NCI-H1048 (cell line): ENCODE results near the gene MAN2B2.

ENCODE experiments used
- DNase-seq: peaks from one replicate; lab custom pipeline; 2025; lab: John Stamatoyannopoulos, UW

MAN2B2 gene

DNA sequence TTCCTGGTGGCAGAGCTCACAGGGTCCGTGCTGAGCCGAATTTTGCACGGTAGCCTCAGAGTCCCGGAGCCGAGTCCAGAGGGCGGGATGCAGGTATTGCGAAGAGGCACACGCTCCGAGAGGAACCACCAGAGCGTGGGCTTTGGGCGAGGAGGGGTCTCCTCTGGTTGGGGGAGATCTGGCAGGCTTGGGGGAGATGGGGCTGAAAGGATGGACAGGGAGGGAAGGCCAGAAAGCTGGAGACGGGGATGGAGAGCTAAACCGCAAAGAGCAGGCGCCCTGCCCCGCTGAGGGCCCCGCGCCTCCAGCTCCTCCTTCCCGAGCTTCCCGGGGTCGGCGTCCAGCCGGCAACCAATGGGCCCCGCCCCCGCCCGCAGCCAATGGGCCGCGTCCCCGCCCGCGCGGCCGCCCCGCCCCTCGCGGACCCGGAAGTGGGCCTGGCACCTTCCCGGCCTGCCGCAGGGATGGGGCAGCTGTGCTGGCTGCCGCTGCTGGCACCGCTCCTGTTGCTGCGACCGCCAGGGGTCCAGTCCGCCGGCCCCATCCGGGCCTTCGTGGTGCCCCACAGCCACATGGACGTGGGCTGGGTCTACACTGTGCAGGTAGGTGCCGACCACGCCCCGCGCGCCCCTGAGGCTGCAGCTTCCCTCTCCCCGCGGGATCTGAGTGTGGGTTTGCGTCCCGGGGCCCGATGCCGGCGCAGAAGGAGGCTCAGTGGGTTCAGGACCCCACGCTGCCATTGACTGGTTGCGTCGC lies at the start of gene MAN2B2:
Gene MAN2B2, plus strand, starts transcription at position 443 of the 756 bp plus-strand sequence. Its CDS starts 22 bp downstream, at position 465.
- DNase-seq, result peak; percentile 63

DNA sequence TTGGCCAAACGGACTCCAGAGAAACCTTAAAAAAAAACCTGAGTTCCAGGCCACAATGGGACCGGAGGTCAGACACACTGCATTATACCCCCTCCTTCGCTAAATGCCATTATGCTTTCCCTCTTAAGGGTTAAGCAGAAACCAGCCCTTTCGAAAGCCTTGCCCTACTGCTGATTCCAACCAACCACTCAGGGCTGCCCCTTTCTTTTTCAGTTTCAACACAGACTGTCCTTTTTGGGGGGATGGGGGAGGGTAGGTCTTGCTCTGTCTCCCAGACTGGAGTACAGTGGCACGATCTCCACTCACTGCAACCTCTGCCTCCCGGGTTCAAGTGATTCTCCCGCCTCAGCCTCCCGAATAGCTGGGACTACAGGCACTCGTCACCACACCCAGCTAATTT lies 49.5 kb upstream of the MAN2B2 start:
- no peak for DNase-seq

DNA sequence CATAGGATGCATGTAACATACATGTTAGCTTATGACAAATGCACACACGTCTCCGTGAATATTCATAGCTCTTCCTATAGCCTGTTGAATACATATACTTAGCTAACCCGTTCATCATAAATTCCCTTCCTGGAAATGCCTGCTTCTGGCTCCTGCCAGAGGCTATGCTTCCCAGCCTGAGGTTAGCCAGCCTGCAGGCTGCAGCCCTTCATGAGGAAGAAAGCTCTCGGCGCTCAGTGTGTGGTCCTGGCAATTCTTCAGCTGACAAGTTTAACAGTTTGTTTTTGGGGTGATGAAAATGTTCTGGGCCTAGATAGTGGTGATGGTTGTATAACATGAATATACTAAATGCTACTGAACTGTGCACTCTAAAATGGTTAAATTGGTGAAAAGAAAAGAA lies 48.8 kb upstream of the MAN2B2 start:
- no peak for DNase-seq

DNA sequence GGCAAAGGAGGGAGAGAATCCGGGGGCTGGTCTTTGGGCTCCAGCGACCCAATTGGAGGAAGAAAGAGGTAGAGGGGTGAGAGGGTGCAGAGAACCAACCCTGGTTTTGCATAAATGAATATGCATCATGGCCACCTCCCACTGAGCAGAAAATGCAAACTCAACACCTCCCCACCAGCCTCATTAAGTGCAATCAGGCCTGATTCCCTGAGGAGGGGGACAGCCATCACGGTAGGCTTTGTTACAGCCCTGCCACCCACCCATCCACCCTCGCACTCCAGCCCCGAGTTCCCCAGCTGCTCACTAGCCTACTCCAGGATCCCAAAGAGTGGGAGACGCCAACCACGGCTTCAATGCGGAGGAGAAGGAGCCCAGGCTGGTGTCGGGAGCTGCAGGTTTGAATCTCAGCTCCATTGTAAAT lies 48.3 kb upstream of the MAN2B2 start:
- DNase-seq, result no peak

DNA sequence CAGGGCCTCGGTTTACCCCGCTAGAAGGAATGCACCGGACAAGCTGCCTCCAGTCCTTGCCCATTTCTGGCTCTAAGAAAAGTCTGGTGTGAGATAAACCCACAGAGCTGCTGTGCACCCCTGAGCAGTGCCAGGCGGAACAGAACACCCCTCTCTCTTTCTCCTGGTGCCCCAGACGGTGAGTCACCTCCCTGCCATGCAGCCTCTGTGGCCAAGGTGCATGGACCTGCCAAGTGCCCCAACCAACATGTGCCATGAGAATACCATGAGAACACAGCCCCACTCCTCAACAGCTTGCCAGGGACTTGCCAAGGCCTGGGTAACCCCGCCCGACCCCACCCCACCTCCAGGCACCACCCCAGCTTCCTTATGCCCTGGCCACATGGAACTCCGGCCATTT lies 47.7 kb upstream of the MAN2B2 start:
- DNase-seq, result no peak

DNA sequence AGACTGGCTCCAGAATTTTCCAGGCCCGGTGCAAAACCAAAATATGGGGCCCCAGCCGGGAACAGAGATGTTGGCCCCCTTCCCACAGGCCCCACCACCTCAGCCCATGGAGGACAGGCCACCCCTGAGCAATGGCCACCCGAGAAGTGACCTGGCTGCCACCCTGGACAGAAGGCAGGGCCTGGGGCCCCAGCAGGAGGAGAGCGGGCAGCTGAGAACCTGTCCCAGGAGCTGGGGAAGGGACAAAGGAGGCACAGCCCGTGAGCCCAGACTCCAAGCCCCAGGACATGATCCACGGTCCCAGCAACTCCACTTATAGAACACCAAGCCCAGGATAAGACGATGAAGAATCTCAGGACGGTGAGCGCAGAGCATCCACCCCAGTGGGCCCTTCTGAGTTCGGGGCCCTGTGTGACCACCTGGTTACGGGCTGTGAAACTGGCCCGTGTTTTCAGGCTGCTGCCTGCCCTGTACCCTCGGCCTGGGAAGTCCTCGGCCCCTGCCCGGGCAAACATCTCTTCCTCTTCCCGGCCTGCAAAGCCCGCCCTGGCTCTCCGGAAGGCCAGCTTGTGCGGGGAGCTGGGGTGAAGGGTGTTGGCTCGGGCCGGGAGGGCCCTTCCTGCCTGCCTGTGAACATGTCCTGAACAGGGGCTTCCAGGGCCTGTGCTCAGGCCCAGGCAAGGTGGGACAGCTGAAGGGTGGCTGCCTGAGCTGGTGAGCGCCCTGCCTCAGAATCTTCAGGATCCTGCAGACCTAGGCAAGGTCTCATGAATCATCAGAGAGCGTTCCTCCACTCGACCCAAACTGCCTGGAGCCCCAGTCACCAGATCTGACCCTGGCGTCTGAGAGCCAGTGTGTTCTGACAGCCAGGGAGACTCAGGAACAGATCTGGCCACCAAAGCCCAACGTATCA lies 47.0 kb upstream of the MAN2B2 start:
- DNase-seq, result no peak

DNA sequence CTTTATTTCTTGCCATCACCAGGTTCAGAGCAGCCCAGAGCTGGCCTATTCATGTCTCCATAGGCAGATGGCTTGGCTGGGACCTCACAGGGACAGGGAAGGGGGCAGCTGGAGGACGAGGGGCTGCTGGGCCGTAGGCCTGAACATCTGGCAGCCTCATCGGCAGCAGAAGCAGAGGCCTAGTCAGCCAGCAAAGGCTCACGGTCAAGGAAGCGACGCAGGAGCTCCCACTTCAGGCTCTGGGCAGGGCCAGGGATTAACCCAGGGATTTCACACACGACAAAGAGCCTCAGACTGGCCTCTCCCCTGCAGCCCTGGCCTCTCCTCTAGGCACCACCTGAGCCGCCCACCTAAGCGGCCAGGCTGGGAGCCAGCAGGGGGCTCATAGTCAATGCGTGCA lies 46.0 kb upstream of the MAN2B2 start:
- no peak for DNase-seq

DNA sequence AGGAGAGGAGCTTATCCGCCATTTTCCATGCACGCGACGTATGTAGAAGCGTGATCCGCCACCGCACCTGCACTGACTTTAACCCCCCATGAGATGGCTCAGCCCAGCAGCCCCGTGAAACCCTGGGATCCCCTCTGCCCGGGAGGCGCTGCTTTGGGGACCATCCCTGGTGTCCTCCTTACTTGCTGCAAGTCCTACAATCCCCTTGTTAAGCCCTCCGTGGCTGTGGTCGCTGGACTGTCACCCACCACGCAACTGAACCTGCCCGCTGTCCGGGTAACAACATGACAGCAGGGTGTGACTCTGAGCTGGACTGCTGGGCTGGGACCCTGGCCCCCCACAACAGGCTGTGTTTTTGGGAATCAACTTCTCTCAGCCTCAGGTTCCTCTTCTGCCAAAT lies 44.7 kb upstream of the MAN2B2 start:
- DNase-seq, result no peak

DNA sequence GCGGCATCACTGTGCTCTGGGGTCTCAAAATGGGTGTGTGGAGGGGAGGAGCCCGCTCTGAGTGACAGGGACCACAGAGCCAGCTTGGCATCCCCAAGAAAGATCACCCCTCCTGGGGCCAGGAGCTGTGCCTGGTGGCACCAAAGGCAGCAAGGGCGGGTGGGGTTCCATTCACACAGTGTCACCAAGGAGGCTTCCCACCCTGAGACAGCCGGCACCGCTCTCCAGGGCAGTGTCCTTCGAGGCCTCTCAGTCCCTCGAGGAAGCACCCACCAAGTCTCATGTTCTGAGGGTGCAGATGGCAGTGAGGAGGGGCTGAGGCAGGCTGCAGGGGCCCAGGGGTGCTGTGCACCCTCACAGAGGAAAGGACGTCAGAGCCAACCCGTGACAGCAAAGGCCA lies 44.0 kb upstream of the MAN2B2 start:
- DNase-seq, result no peak

DNA sequence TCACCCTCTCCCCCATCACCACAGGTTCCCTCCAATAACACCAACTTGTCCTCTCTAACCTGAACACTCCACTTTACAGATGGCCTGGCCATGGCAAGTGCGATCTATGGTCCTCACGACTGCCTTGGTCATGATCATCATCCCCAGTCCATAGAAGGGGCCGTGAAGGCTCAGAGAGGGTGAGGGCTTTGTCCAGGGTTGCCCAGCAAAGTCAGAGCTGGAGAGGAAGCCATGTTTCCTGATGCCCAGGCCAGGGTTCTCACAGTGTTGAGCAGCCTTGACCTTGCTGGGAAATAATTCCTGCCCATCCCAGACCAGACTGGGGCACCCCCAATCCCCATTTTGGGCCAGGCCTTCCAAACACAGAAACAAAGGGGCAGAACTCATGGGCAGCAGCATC lies 42.9 kb upstream of the MAN2B2 start:
- DNase-seq, result no peak

DNA sequence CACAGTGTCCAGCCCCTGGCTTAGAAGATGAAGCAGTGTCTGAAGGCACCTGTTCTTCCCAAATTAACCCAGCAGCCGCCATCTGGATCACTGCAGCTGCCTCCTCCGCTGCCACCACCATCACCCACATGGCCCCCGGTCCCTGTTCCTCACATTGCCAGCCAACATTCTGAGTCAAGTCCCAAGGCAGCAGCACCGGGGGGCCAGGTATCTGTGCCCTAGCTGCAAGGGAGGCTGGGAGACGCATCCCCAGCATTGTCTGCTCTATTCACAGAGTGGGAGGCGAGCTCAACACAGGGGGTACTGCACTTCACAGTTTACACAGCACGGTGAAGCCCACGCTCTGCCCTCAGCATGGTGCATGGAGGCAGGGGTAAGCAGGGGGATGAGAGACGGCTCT lies 42.3 kb upstream of the MAN2B2 start:
- DNase-seq, result no peak

DNA sequence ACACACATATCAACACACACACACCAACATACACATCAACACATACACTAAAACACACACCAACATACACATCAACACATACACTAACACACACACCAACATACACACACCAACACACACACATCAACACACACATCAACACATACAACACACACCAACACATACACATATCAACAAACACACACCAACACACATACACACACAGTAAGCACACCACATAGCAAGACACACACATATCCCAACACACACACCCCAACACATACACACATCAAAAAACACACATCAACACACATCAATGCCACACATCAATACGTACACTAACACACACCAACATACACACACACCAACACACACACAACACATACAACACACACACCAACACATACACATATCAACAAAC lies 40.9 kb upstream of the MAN2B2 start:
- no peak for DNase-seq

DNA sequence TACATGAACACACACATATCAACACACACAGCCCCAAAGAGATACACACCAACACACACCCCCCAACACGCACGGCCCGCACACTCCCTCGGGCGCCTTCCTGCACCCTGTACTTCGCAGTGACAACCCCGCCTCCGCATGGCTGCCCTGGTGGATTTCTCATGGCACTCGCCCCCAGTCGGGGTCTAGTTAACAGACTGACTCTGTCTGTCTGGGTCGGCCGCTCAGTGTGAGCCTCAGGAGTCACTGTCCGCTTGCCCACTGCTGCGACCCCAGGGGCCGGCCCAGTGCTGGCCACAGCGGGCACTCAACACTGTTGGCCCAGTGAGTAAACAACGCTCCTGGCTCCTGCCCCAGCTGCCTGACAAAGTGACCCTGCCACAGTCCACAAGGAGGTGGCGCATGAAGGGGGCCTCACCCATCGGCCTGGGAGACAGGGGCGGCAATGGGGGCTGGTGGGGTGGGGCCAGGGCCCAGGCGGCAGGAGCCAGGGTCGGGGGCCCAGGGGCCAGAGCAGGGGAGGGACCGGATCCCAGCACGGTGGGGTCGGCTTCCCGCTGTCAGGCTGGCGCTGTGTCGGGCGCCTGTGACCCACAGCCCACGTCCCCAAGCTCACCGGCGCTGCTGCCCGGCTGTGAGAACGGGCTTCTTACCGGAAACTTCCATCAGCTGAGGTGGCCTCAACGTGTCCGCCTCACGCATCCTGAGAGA lies 40.2 kb upstream of the MAN2B2 start:
- no peak for DNase-seq

DNA sequence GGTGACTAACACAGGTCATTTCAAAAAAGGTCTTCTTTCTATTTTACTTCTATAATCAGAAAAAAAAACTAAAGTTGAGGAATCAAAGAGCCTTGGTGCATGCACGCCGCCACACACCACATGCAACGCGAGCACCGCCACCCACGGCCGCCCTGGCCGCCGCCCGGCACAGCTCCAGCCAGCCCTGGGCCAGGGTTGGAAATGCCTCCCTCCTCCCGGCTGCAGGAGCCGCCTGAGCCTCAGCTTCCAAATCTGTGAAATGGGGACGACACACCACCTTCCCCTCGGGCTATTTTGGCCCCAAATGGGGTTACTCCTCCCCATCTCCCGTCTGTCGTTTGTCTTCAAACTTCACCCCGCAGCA lies 39.7 kb upstream of the MAN2B2 start:
- DNase-seq, result no peak

DNA sequence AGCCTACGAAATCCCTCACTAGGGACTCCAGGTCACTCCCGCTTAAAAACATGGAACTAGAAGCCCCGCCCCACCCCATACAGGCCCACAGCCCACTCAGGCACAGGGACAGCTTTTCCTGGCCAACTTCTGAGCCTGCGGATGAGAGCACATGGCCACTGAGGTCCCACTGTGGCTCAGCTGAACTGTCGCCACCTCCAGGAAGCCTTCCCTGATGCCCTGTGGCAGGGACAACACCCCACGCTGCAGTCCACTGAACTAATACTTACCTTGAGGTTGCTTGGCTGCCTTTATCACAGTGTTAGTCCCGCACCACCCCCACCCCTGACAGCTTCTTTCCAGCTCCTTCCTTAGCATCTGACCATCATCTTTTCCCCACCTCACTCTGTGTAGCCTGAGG lies 39.3 kb upstream of the MAN2B2 start:
- DNase-seq, result no peak

DNA sequence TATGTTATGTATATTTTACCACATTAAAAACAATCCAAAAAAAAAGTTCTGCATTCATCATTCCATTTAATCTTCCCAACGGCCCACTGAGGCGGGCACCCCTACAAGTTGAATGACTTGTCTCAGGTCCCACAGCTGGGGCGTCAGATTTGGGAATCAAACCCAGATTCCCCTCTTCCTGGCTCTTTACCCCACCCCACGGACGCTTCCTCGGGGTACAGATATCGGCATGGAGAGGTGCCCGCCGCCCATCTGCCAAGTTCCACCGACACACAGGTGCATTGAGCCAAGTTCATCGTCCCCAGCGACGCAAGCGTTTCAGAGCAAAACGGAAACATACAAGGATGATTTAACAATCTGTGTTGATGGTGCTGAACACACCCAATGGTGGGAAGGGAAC lies 36.9 kb upstream of the MAN2B2 start:
- DNase-seq, result no peak

DNA sequence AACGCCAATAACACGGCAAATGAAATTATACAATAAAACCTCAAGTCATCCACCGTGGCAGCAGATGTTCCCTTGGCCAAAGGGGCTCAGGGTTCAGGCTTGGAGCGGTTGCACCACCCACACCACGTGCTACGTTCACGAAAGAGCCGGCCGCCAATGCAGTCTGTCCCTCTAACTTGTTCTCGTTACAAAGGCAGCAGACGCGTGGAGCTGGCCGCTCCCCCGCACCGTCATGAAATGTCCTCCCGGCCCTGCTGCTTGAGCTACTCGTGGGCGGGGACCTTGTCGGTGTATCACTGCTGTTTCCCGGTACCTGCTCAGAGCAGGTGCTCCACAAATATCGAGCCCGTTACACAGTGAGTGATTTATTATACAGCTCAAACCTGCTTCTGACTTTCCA lies 36.4 kb upstream of the MAN2B2 start:
- no peak for DNase-seq

DNA sequence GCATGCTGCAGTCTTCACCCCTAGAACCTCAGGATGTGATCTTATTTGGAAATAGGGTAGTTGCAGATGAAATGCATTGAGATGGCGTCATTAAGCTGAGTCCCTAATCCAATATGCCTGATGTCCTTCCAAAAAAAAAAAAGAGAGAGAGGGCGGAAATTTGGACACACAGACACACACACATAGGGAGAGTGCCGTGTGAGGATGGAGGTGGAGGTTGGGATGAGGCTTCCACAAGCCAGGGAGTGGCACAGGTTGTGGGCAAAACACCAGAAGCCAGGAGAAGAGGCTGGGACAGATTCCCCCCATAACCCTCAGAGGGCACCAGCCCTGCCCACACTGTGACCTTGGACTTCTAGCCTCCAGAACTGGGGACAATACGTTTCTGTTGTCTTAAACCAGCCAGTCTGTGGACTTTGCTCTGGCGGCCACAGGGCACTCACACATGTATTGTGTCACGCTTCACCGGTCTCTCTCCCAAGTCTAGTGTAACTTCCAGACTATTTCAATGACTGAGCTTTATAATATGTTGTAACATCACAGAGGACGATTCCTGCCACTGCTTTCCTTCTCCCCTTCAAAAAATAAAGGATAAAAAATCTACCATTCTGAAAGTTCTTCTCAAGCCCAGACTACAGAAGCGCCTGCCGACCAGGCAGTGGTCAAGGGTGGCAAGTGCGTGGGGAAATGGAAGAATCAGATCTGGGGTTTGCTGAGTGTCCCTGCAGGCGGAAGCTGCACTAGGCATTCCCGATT lies 35.8 kb upstream of the MAN2B2 start:
- no peak for DNase-seq

DNA sequence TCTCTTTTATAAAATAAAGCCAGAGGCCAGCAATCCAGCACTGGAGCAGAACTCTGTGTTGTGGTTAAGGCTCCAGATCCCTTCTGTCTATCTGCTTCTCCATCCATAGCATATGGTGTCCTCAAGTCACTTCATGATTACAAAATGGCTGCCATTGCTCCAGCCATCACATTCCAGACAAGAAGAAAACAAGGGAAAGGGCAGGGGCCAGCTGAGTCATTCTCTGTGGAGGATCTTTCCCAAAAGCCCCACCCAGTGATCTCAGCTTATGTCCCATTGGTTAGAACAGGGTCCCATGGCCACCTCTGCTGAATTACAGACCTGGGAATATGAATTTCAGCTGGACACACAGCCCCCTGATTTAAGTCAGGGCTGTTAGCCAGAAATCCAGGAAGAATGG lies 34.1 kb upstream of the MAN2B2 start:
- DNase-seq, result no peak

DNA sequence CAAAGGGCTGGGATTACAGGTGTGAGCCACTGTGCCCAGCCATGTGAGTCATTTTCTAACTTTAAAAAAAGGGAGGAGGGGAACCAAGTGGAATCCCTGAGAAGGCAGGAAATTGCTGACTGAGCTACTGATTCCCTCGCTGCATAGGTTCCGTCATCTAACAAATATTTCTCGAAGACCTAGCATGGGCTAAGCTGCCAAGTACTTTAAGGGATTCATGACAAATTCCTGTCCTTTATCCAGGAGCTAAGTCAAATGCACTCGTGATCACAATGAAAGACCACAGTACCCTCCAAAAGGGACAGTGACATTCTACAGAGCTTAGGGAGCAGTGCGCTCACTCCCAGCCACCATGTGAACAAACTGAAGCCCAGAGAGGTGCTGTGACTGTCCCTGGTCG lies 33.2 kb upstream of the MAN2B2 start:
- DNase-seq, result no peak

DNA sequence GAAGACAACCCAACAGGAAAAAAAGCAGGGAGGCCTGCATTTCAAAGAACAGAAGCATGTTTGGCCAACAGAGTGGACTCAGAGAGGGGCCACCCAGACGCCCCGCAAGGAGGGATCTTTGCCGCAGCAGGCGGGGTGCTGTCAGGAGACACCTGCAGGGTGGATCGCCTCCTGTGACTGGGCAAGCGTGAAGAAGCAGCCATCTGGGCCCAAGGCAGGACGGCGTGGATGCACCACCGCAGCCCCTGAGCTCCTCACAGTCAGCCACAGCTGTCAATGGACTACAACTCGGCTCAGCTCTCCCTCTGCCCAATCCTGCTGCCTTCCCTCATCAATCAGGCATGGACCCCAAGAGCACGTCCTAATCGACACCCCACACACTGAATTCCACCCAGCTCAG lies 32.0 kb upstream of the MAN2B2 start:
- no peak for DNase-seq

DNA sequence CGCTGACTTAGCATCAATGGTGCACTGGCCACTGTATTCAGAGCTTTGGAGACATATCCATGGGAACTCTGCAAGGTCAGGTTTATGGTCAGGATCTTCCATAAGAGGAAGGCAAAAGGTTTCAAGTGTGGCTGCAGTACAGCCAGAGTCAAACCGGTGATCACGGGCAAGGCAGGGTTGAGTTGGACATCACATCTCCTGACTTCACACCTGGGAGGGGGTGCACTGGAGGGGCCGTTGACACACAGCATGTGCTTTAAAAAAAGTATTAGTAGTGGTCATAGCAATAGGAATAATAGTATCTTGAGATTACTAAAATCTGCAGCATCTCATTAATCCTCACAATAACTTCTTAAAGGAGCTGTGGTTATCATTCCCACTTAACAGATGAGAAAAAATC lies 28.9 kb upstream of the MAN2B2 start:
- no peak for DNase-seq
